H1 (cell line): Measurements from ENCODE around the gene SLC39A6. TPM values are rescaled to one million over a fixed set of nuclear protein-coding genes. Genes with fewer than 3 reads are reported as not detected.

Experiments used
- CTCF ChIA-PET: fragments of 300-600 bp; sonication (Branson Sonifier 250); formaldehyde crosslinking; loops from one replicate; lab custom pipeline; 2021; ENCODE audit not compliant: partially characterized antibody; lab: Charles Lee
- POLR2A ChIA-PET: fragments of 300-600 bp; sonication (Branson Sonifier 250); formaldehyde crosslinking; loops from one replicate; lab custom pipeline; 2021; ENCODE audit warnings: inconsistent platforms; ENCODE audit not compliant: partially characterized antibody; lab: Charles Lee
- DNase-seq, 2 experiments: peaks; one replicate each; pipeline versions ENCODE4 v3.0.0 to v3.0.0-alpha.2; 2010 to 2022; ENCODE audit warnings: low spot score in 2 of 2, low read depth in 1 of 2, mixed read lengths in 1 of 2
- FAIRE-seq: peaks from 2 replicates; lab custom pipeline; 2011; peaks lifted over from hg19 to GRCh38; lab: Jason Lieb, UNC
- H2AFZ ChIP-seq: 2 replicates; pipeline ENCODE4 v1.8.1; 2012; ENCODE audit warnings: low read length, inconsistent platforms
- H2AK5ac ChIP-seq: 2 replicates; pipeline ENCODE4 v1.6.1; 2013; ENCODE audit warnings: low read depth, low read length
- H2BK120ac ChIP-seq: replicated peaks from 2 replicates; pipeline ENCODE3; 2013; ENCODE audit warnings: low read depth, low read length, inconsistent platforms
- H2BK12ac ChIP-seq: 2 replicates; pipeline ENCODE4 v1.6.1; 2013; ENCODE audit warnings: low read depth, low read length
- H2BK15ac ChIP-seq: 2 replicates; pipeline ENCODE4 v1.6.1; 2013; ENCODE audit warnings: low read length
- H2BK20ac ChIP-seq: 2 replicates; pipeline ENCODE4 v1.6.1; 2013; ENCODE audit warnings: low read length
- H2BK5ac ChIP-seq: 2 replicates; pipeline ENCODE4 v1.6.1; 2013; ENCODE audit warnings: low read depth, low read length
- H3K14ac ChIP-seq: 2 replicates; pipeline ENCODE4 v1.6.1; 2013; ENCODE audit warnings: inconsistent platforms; ENCODE audit not compliant: insufficient read length
- H3K18ac ChIP-seq: 2 replicates; pipeline ENCODE4 v1.6.1; 2013; ENCODE audit warnings: low read length; ENCODE audit errors: extremely low read depth
- H3K23ac ChIP-seq: 2 replicates; pipeline ENCODE4 v1.6.1; 2013; ENCODE audit warnings: inconsistent platforms; ENCODE audit not compliant: insufficient read length
- H3K23me2 ChIP-seq: 2 replicates; pipeline ENCODE4 v1.6.1; 2013; ENCODE audit warnings: low read depth, low read length
- H3K27ac ChIP-seq: 2 replicates; pipeline ENCODE4 v1.6.1; 2011; ENCODE audit warnings: low read depth, low read length, inconsistent platforms
- H3K27me3 ChIP-seq, 4 experiments: replicated peaks in 1 of 4; 1 replicate in 1 of 4; 2 replicates in 3 of 4; pipeline versions ENCODE4 v1.6.1 to v1.8.1; 2011 to 2013; ENCODE audit warnings: low read length in 3 of 4, mild to moderate bottlenecking in 3 of 4, inconsistent platforms in 2 of 4, mixed read lengths in 2 of 4, moderate library complexity in 1 of 4; ENCODE audit not compliant: control insufficient read depth in 3 of 4, insufficient read depth in 3 of 4; ENCODE audit errors: extremely low read depth in 1 of 4
- H3K36me3 ChIP-seq, 4 experiments: 2 replicates each; pipeline versions ENCODE4 v1.6.1 to v1.8.1; 2011 to 2013; ENCODE audit warnings: mild to moderate bottlenecking in 4 of 4, low read length in 3 of 4, moderate library complexity in 2 of 4, control low read depth in 1 of 4, inconsistent platforms in 1 of 4; ENCODE audit not compliant: insufficient read depth in 4 of 4, control insufficient read depth in 2 of 4
- H3K4ac ChIP-seq: replicated peaks from 2 replicates; pipeline ENCODE3; 2013; ENCODE audit warnings: low read length, low read depth, mixed read lengths, inconsistent platforms; ENCODE audit not compliant: insufficient read length
- H3K4me1 ChIP-seq, 4 experiments: replicated peaks in 1 of 4; 1 replicate in 1 of 4; 2 replicates in 3 of 4; pipeline versions ENCODE4 v1.6.1 to v1.8.1; 2011 to 2013; ENCODE audit warnings: low read length in 3 of 4, inconsistent platforms in 2 of 4, mixed read lengths in 1 of 4; ENCODE audit not compliant: insufficient read depth in 4 of 4, control insufficient read depth in 3 of 4
- H3K4me2 ChIP-seq, 2 experiments: 2 replicates each; pipeline versions ENCODE4 v1.6.1 to v1.8.1; 2011 to 2013; ENCODE audit warnings: low read depth in 2 of 2, low read length in 2 of 2, control low read depth in 1 of 2, inconsistent platforms in 1 of 2, mild to moderate bottlenecking in 1 of 2; ENCODE audit not compliant: insufficient read depth in 1 of 2
- H3K4me3 ChIP-seq, 4 experiments: fragments of 200-600, 300-600 bp in 1 of 4; sonication (generic), shearing (Covaris generic), sonication (Bioruptor Twin) in 1 of 4; 2 replicates each; pipeline versions ENCODE4 v1.5.1 to v1.8.1; 2011 to 2016; ENCODE audit warnings: low read length in 4 of 4, low read depth in 3 of 4, control low read depth in 2 of 4, inconsistent platforms in 2 of 4, mild to moderate bottlenecking in 2 of 4, mixed read lengths in 1 of 4, moderate library complexity in 1 of 4; ENCODE audit not compliant: insufficient read depth in 2 of 4; ENCODE audit errors: extremely low read depth in 1 of 4
- H3K56ac ChIP-seq: replicated peaks from 2 replicates; pipeline ENCODE3; 2013; ENCODE audit warnings: low read depth, mild to moderate bottlenecking, mixed read lengths, low read length, inconsistent platforms; ENCODE audit not compliant: insufficient read length
- H3K79me1 ChIP-seq: 2 replicates; pipeline ENCODE4 v1.6.1; 2013; ENCODE audit warnings: low read depth, low read length, control low read depth
- H3K79me2 ChIP-seq, 2 experiments: 2 replicates each; pipeline versions ENCODE4 v1.6.1 to v1.8.1; 2012 to 2013; ENCODE audit warnings: low read length in 2 of 2, mild to moderate bottlenecking in 2 of 2, inconsistent platforms in 1 of 2; ENCODE audit not compliant: insufficient read depth in 2 of 2, control insufficient read depth in 1 of 2
- H3K9ac ChIP-seq, 4 experiments: replicated peaks in 1 of 4; 1 replicate in 1 of 4; 2 replicates in 3 of 4; pipeline versions ENCODE4 v1.6.1 to v1.8.1; 2011 to 2013; ENCODE audit warnings: low read depth in 3 of 4, low read length in 3 of 4, control low read depth in 2 of 4, mild to moderate bottlenecking in 2 of 4, moderate library complexity in 2 of 4, inconsistent platforms in 1 of 4; ENCODE audit errors: extremely low read depth in 1 of 4
- H3K9me3 ChIP-seq, 2 experiments: 2 replicates each; pipeline versions ENCODE4 v1.6.1 to v1.8.1; 2012 to 2013; ENCODE audit warnings: mild to moderate bottlenecking in 2 of 2, moderate library complexity in 2 of 2, control low read depth in 1 of 2, inconsistent platforms in 1 of 2, low read depth in 1 of 2, low read length in 1 of 2, mixed read lengths in 1 of 2; ENCODE audit not compliant: insufficient read depth in 2 of 2
- H4K20me1 ChIP-seq, 2 experiments: replicated peaks in 1 of 2; 2 replicates each; pipeline versions ENCODE3 to v1.8.1; 2011 to 2013; ENCODE audit warnings: inconsistent platforms in 2 of 2, low read length in 2 of 2, mild to moderate bottlenecking in 1 of 2; ENCODE audit not compliant: insufficient read depth in 2 of 2, control insufficient read depth in 1 of 2
- H4K5ac ChIP-seq: 2 replicates; pipeline ENCODE4 v1.6.1; 2013; ENCODE audit warnings: low read length, low read depth, mixed read lengths, inconsistent platforms; ENCODE audit not compliant: insufficient read length
- H4K8ac ChIP-seq: 2 replicates; pipeline ENCODE4 v1.8.0; 2013; ENCODE audit warnings: mild to moderate bottlenecking, moderate library complexity, low read length, inconsistent platforms; ENCODE audit not compliant: insufficient read depth; ENCODE audit errors: extremely low read depth
- H4K91ac ChIP-seq: replicated peaks from 2 replicates; pipeline ENCODE3; 2013; ENCODE audit warnings: low read length, mixed read lengths, inconsistent platforms; ENCODE audit not compliant: insufficient read length
- CTCF ChIP-seq, 3 experiments: IDR thresholded peaks; 1 replicate in 2 of 3; 2 replicates in 1 of 3; pipeline versions ENCODE4 v1.5.1 to v1.6.1; 2011; ENCODE audit warnings: low read length in 3 of 3, mild to moderate bottlenecking in 3 of 3, inconsistent platforms in 2 of 3, low read depth in 1 of 3, moderate library complexity in 1 of 3; ENCODE audit not compliant: insufficient read depth in 1 of 3; ENCODE audit errors: control extremely low read depth in 1 of 3
- EGR1 ChIP-seq: IDR thresholded peaks from 2 replicates; pipeline ENCODE4 v1.6.1; 2011; ENCODE audit warnings: low read depth, low read length, borderline replicate concordance
- FOSL1 ChIP-seq: IDR thresholded peaks from 2 replicates; pipeline ENCODE4 v1.6.1; 2011; ENCODE audit warnings: mild to moderate bottlenecking, low read depth, low read length, moderate library complexity; ENCODE audit not compliant: insufficient read depth
- GABPA ChIP-seq: IDR thresholded peaks from 2 replicates; pipeline ENCODE4 v1.6.1; 2011; ENCODE audit warnings: mild to moderate bottlenecking, low read length, moderate library complexity, borderline replicate concordance; ENCODE audit not compliant: insufficient read depth
- GTF2F1 ChIP-seq: IDR thresholded peaks from 2 replicates; pipeline ENCODE4 v1.6.1; 2012; ENCODE audit warnings: low read depth, low read length, improper control_type of control experiment, borderline replicate concordance
- HDAC6 ChIP-seq: IDR thresholded peaks from one replicate; pipeline ENCODE4 v1.7.1; 2012; ENCODE audit warnings: low read depth, mild to moderate bottlenecking, inconsistent platforms, low read length, moderate library complexity
- KDM1A ChIP-seq: fragments of 200-600, 300-600 bp; sonication (generic); IDR thresholded peaks from 2 replicates; pipeline ENCODE4 v1.7.1; 2016; ENCODE audit warnings: mild to moderate bottlenecking, low read length, borderline replicate concordance
- RBBP5 ChIP-seq: IDR thresholded peaks from 2 replicates; pipeline ENCODE4 v1.7.1; 2012; ENCODE audit warnings: low read depth, mild to moderate bottlenecking, inconsistent platforms, low read length, moderate library complexity, borderline replicate concordance
- SAP30 ChIP-seq: fragments of 300-600 bp; sonication (generic); IDR thresholded peaks from 2 replicates; pipeline ENCODE4 v1.7.1; 2012; ENCODE audit warnings: low read length, moderate library complexity, mild to moderate bottlenecking, inconsistent platforms; ENCODE audit not compliant: insufficient read depth, insufficient replicate concordance
- SIN3A ChIP-seq, 2 experiments: IDR thresholded peaks in 1 of 2; conservative IDR thresholded peaks in 1 of 2; 2 replicates each; pipeline ENCODE4 v1.6.1; 2011 to 2012; ENCODE audit warnings: low read length in 2 of 2, improper control_type of control experiment in 1 of 2, low read depth in 1 of 2, mild to moderate bottlenecking in 1 of 2
- polyA plus RNA-seq, 7 experiments: library from polyadenylated mRNA; depleted of rRNA in 3 of 7; stranded (reverse) in 5 of 7; unstranded in 2 of 7; fragments of >200 nt in 5 of 7; fragments of 200-250 nt in 2 of 7; gene quantifications; 1 replicate in 5 of 7; 2 replicates in 1 of 7; 4 replicates in 1 of 7; pipeline versions ENCODE4 v1.2.1 to v1.2.3, GENCODE V29; 2011 to 2013; ENCODE audit warnings: missing spikeins in 2 of 7, mixed read lengths in 2 of 7
- total RNA-seq: library from RNA; stranded (reverse); fragmentation: NEBNext Ultra II Directional; extraction: Animal tissue kit (Norgen Biotek cat#: 25700); gene quantifications from 2 replicates; pipeline ENCODE4 v1.2.1, GENCODE V29; 2021
- TF ChIP-seq, protein P1 (sequence below): IDR thresholded peaks from 2 replicates; pipeline ENCODE4 v1.6.1; 2011; ENCODE audit warnings: low read depth, mild to moderate bottlenecking, low read length; ENCODE audit not compliant: insufficient read depth

Gene SLC39A6
- total and polyA plus RNA-seq, 2 of the 8 experiments (the other 6 are each of a cell fraction or from before 2014, with no cell fraction given): 36.8 to 55.4 TPM

DNA sequence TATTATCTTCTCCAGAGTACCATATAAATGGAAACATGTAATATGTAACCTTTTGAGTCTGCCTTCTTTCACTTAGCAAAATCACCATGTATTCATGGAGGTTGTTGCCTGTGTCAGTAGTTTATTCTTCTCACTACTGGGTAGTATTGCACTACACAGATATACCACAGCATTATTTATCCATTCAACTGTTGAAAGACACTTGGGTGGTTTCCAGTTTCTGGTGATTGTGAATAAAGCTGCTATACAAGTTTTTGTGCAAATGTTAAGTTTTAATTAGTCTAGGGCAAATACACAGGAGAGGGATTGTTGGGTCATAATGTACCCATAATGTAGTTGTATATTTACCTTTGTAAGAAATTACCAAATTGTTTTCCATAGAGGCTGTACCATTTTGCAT lies 32.2 kb downstream of the SLC39A6 start:
- H3K79me2 ChIP-seq: no peaks in the 10 kb centered on the region
- H2BK5ac ChIP-seq: no peak overlapping the region
- no peak overlapping the region for H2AK5ac ChIP-seq
- no peak overlapping the region for H3K18ac ChIP-seq
- no peaks in the 10 kb centered on the region for H3K79me1 ChIP-seq
- no peak overlapping the region for H3K56ac ChIP-seq
- H3K27me3 ChIP-seq: no peaks in the 10 kb centered on the region; a peak in 1 of 7 replicates
- CTCF ChIA-PET: interaction anchor here (0.6 to 3.7 kb wide), 3 partner anchors 9 to 187 kb away, joined by 3 to 18 read pairs (median 3); no protein-coding TSS in a partner anchor
- no peak overlapping the region for H2BK12ac ChIP-seq
- no peaks in the 10 kb centered on the region for H4K20me1 ChIP-seq
- no peak for TF ChIP-seq GTF2F1
- TF ChIP-seq HDAC6: no peak
- TF ChIP-seq EGR1: no peak
- no peak for TF ChIP-seq GABPA
- no peak for TF ChIP-seq CTCF (IDR thresholded peaks at IDR 0.05; ENCODE audit: control extremely low read depth in 1 of 3, insufficient read depth in 1 of 3, low read depth in 1 of 3, low read length in 3 of 3)
- TF ChIP-seq, protein P1, sequence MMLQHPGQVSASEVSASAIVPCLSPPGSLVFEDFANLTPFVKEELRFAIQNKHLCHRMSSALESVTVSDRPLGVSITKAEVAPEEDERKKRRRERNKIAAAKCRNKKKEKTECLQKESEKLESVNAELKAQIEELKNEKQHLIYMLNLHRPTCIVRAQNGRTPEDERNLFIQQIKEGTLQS: no peak
- TF ChIP-seq RBBP5: no peak
- no peak for TF ChIP-seq SIN3A (conservative IDR thresholded peaks at IDR 0.05 in 1 of 2, IDR thresholded peaks at IDR 0.05 in 1 of 2; ENCODE audit: low read depth in 1 of 2, low read length in 2 of 2)
- no peak for TF ChIP-seq SAP30
- TF ChIP-seq FOSL1: no peak
- no peak for TF ChIP-seq KDM1A
- TF ChIP-seq, all 59 proteins: peak for 0
- DNase-seq: no peak
- no peak overlapping the region for H4K5ac ChIP-seq
- H4K8ac ChIP-seq: no peak overlapping the region
- H3K23me2 ChIP-seq: no peaks in the 10 kb centered on the region
- H2BK15ac ChIP-seq: no peak overlapping the region
- no peak overlapping the region for H3K23ac ChIP-seq
- no peaks in the 10 kb centered on the region for H3K4me1 ChIP-seq
- H4K91ac ChIP-seq: no peak overlapping the region
- POLR2A ChIA-PET: no interaction called here
- no peak overlapping the region for H3K14ac ChIP-seq
- H3K4me3 ChIP-seq: no peak overlapping the region
- no peak overlapping the region for H3K27ac ChIP-seq
- H2BK20ac ChIP-seq: no peak overlapping the region
- no peaks in the 10 kb centered on the region for H3K9me3 ChIP-seq
- H3K4ac ChIP-seq: no peak overlapping the region
- no peak overlapping the region for H2AFZ ChIP-seq
- no peaks in the 10 kb centered on the region for H3K36me3 ChIP-seq
- H3K9ac ChIP-seq: no peak overlapping the region
- FAIRE-seq: no peak
- no peak overlapping the region for H2BK120ac ChIP-seq
- H3K4me2 ChIP-seq: no peak overlapping the region
